Trophoblast cell (in vitro differentiated cells and primary cell): Measurements from ENCODE around the gene ELP4.
"Not testable (repeated sequence)": the region's sequence is repeated elsewhere in the genome, so short reads cannot be mapped to it uniquely, and the experiment has no call there.

Source experiments
- DNase-seq, 2 donors: peaks; one replicate each; pipeline ENCODE4 v3.0.0-alpha.2; 2016
- H2AFZ ChIP-seq: 2 replicates; pipeline ENCODE4 v1.6.1; 2013; ENCODE audit warnings: low read length, moderate library complexity, mild to moderate bottlenecking; ENCODE audit not compliant: insufficient read depth, poor library complexity
- H2AK5ac ChIP-seq: 2 replicates; pipeline ENCODE4 v1.6.1; 2013; ENCODE audit warnings: mild to moderate bottlenecking, low read length
- H2BK120ac ChIP-seq: 2 replicates; pipeline ENCODE4 v1.6.1; 2013; ENCODE audit warnings: low read length, mild to moderate bottlenecking, moderate library complexity; ENCODE audit not compliant: insufficient read depth, poor library complexity
- H2BK12ac ChIP-seq: 2 replicates; pipeline ENCODE4 v1.6.1; 2013; ENCODE audit warnings: mild to moderate bottlenecking, low read length, moderate library complexity
- H2BK5ac ChIP-seq: 2 replicates; pipeline ENCODE4 v1.6.1; 2013; ENCODE audit warnings: low read length, low read depth, moderate library complexity, mild to moderate bottlenecking; ENCODE audit not compliant: poor library complexity
- H3K14ac ChIP-seq: 2 replicates; pipeline ENCODE4 v1.6.1; 2013; ENCODE audit warnings: mild to moderate bottlenecking, low read length
- H3K18ac ChIP-seq: 2 replicates; pipeline ENCODE4 v1.6.1; 2013; ENCODE audit warnings: mild to moderate bottlenecking, low read length
- H3K23ac ChIP-seq: 2 replicates; pipeline ENCODE4 v1.6.1; 2013; ENCODE audit warnings: low read length
- H3K27ac ChIP-seq: 2 replicates; pipeline ENCODE4 v1.5.1; 2013; ENCODE audit warnings: low read depth, mild to moderate bottlenecking, inconsistent platforms, low read length, moderate library complexity
- H3K27me3 ChIP-seq: 2 replicates; pipeline ENCODE4 v1.6.1; 2013; ENCODE audit warnings: inconsistent platforms, mild to moderate bottlenecking, low read length, moderate library complexity; ENCODE audit not compliant: insufficient read depth
- H3K36me3 ChIP-seq, 2 experiments: 1 replicate in 1 of 2; 2 replicates in 1 of 2; pipeline ENCODE4 v1.6.1; 2013; ENCODE audit warnings: low read length in 2 of 2, mild to moderate bottlenecking in 2 of 2, moderate library complexity in 1 of 2; ENCODE audit not compliant: insufficient read depth in 2 of 2, control insufficient read depth in 1 of 2
- H3K4ac ChIP-seq: 2 replicates; pipeline ENCODE4 v1.6.1; 2013; ENCODE audit warnings: low read depth, mild to moderate bottlenecking, low read length, moderate library complexity
- H3K4me1 ChIP-seq, 2 experiments: 1 replicate in 1 of 2; 2 replicates in 1 of 2; pipeline ENCODE4 v1.6.1; 2013; ENCODE audit warnings: low read length in 2 of 2, mild to moderate bottlenecking in 2 of 2, moderate library complexity in 1 of 2; ENCODE audit not compliant: insufficient read depth in 2 of 2, control insufficient read depth in 1 of 2
- H3K4me2 ChIP-seq: 2 replicates; pipeline ENCODE4 v1.6.1; 2013; ENCODE audit warnings: inconsistent platforms, mild to moderate bottlenecking, low read length, moderate library complexity
- H3K4me3 ChIP-seq: 2 replicates; pipeline ENCODE4 v1.5.1; 2013; ENCODE audit warnings: mild to moderate bottlenecking, low read depth, low read length, inconsistent platforms
- H3K79me1 ChIP-seq: one replicate; pipeline ENCODE4 v1.6.1; 2013; ENCODE audit warnings: low read length
- H3K79me2 ChIP-seq: 2 replicates; pipeline ENCODE4 v1.6.1; 2013; ENCODE audit warnings: low read length, mild to moderate bottlenecking; ENCODE audit not compliant: control insufficient read depth, insufficient read depth, poor library complexity
- H3K9ac ChIP-seq: 2 replicates; pipeline ENCODE4 v1.6.1; 2013; ENCODE audit warnings: mild to moderate bottlenecking, low read length
- H3K9me3 ChIP-seq: 2 replicates; pipeline ENCODE4 v1.6.1; 2013; ENCODE audit warnings: low read depth, mild to moderate bottlenecking, control low read depth, inconsistent platforms, low read length; ENCODE audit not compliant: insufficient read depth
- H4K12ac ChIP-seq: 2 replicates; pipeline ENCODE4 v1.6.1; 2013; ENCODE audit warnings: low read depth, mild to moderate bottlenecking, low read length, moderate library complexity
- H4K8ac ChIP-seq: 2 replicates; pipeline ENCODE4 v1.6.1; 2013; ENCODE audit warnings: low read depth, mild to moderate bottlenecking, low read length, moderate library complexity
- H4K91ac ChIP-seq: one replicate; pipeline ENCODE4 v1.6.1; 2013; ENCODE audit warnings: low read depth, mild to moderate bottlenecking, low read length, moderate library complexity
- WGBS: extraction: QIAGEN DNeasy Blood & Tissue Kit; methylation state at CpG from one replicate; pipeline ENCODE4 v1.1.7; 2013; ENCODE audit warnings: missing lambda C conversion rate; ENCODE audit not compliant: insufficient read length, insufficient coverage; ENCODE audit errors: extremely low coverage; 5-methylcytosine and 5-hydroxymethylcytosine counted together

Gene ELP4

GRCh38 chr11:31740731-31741368 lies 231.3 kb downstream of the ELP4 start:
- not testable (repeated sequence) for H4K8ac ChIP-seq, H3K23ac ChIP-seq, H3K18ac ChIP-seq, H3K4me3 ChIP-seq, H3K27me3 ChIP-seq, H3K9ac ChIP-seq, H2AFZ ChIP-seq, H3K27ac ChIP-seq, H4K91ac ChIP-seq, H3K4me1 ChIP-seq, DNase-seq, H2BK12ac ChIP-seq, H2BK5ac ChIP-seq, H3K14ac ChIP-seq, H2BK120ac ChIP-seq, H3K36me3 ChIP-seq, H3K79me1 ChIP-seq, H4K12ac ChIP-seq, H3K4me2 ChIP-seq, H3K4ac ChIP-seq, H2AK5ac ChIP-seq, H3K79me2 ChIP-seq, H3K9me3 ChIP-seq
- WGBS: no CpG with 5 or more reads among the region's 26 CpGs

GRCh38 chr11:31747581-31747980 lies 238.0 kb downstream of the ELP4 start:
- Histone ChIP-seq H3K27ac (no peak overlapping the region), H3K9ac (no peak overlapping the region), H3K18ac (no peak overlapping the region), H3K4me3 (no peak overlapping the region), H3K27me3 (no peaks in the 10 kb centered on the region), H3K79me1 (no peaks in the 10 kb centered on the region), H3K23ac (no peak overlapping the region), H3K4ac (no peak overlapping the region), H2BK12ac (no peak overlapping the region), H3K9me3 (no peaks in the 10 kb centered on the region), H3K4me1 (no peaks in the 10 kb centered on the region), H3K79me2 (no peaks in the 10 kb centered on the region), H2AFZ (no peak overlapping the region), H4K8ac (no peak overlapping the region), H3K4me2 (no peak overlapping the region), H2BK120ac (no peak overlapping the region), H2BK5ac (no peak overlapping the region), H4K91ac (no peak overlapping the region), H2AK5ac (no peak overlapping the region), H4K12ac (no peak overlapping the region), H3K36me3 (no peaks in the 10 kb centered on the region), H3K14ac (no peak overlapping the region)
- DNase-seq: no peak
- no CpG with 5 or more reads among the region's 1 CpG for WGBS

GRCh38 chr11:31757260-31757835 lies 247.8 kb downstream of the ELP4 start:
- Histone ChIP-seq H3K79me1 (no peaks in the 10 kb centered on the region), H3K79me2 (no peaks in the 10 kb centered on the region), H3K4me1 (no peaks in the 10 kb centered on the region), H2BK12ac (no peak overlapping the region), H3K4me2 (no peak overlapping the region), H3K4ac (no peak overlapping the region), H3K18ac (no peak overlapping the region), H3K9me3 (no peaks in the 10 kb centered on the region), H3K14ac (no peak overlapping the region), H3K27me3 (no peaks in the 10 kb centered on the region), H3K23ac (no peak overlapping the region), H3K27ac (no peak overlapping the region), H2BK5ac (no peak overlapping the region), H2BK120ac (no peak overlapping the region), H2AK5ac (no peak overlapping the region), H2AFZ (no peak overlapping the region), H3K4me3 (no peak overlapping the region), H3K36me3 (no peaks in the 10 kb centered on the region), H4K8ac (no peak overlapping the region), H4K91ac (no peak overlapping the region), H4K12ac (no peak overlapping the region), H3K9ac (no peak overlapping the region)
- no peak for DNase-seq
- WGBS: no CpG with 5 or more reads among the region's 3 CpGs

- Histone ChIP-seq H3K9ac (no peak overlapping the region), H3K18ac (no peak overlapping the region), H3K4me1 (no peaks in the 10 kb centered on the region), H3K36me3 (no peaks in the 10 kb centered on the region), H2BK120ac (no peak overlapping the region), H3K79me1 (no peaks in the 10 kb centered on the region), H2AFZ (no peak overlapping the region), H4K12ac (no peak overlapping the region), H3K14ac (no peak overlapping the region), H3K27me3 (no peaks in the 10 kb centered on the region), H3K79me2 (no peaks in the 10 kb centered on the region), H3K23ac (no peak overlapping the region), H2AK5ac (no peak overlapping the region), H2BK12ac (no peak overlapping the region), H3K4me3 (no peak overlapping the region), H4K91ac (no peak overlapping the region), H3K9me3 (no peaks in the 10 kb centered on the region), H2BK5ac (no peak overlapping the region), H3K4ac (no peak overlapping the region), H3K4me2 (no peak overlapping the region), H4K8ac (no peak overlapping the region), H3K27ac (no peak overlapping the region)
- DNase-seq: no peak
- WGBS: no CpG with 5 or more reads among the region's 1 CpG
Observed at GRCh38 chr11:31761636-31762035, 252.1 kb downstream of the ELP4 start.
